HG02943 (cell line): ENCODE data around the gene NKX6-2.
"Not testable (repeated sequence)": the region's sequence is repeated elsewhere in the genome, so short reads cannot be mapped to it uniquely, and the experiment has no call there.

Source experiments
- ATAC-seq: cut with Tn5 transposase; IDR thresholded peaks from one replicate; pipeline ENCODE4 v1.9.1; 2021; ENCODE audit warnings: mild to moderate bottlenecking, low read depth, moderate library complexity; ENCODE audit not compliant: unreplicated experiment

NKX6-2 gene

GRCh38 chr10:132799865-132800264 lies 13.9 kb upstream of the NKX6-2 start:
- no peak for ATAC-seq

GRCh38 chr10:132798876-132799275 lies 12.9 kb upstream of the NKX6-2 start:
- ATAC-seq, result no peak

DNA sequence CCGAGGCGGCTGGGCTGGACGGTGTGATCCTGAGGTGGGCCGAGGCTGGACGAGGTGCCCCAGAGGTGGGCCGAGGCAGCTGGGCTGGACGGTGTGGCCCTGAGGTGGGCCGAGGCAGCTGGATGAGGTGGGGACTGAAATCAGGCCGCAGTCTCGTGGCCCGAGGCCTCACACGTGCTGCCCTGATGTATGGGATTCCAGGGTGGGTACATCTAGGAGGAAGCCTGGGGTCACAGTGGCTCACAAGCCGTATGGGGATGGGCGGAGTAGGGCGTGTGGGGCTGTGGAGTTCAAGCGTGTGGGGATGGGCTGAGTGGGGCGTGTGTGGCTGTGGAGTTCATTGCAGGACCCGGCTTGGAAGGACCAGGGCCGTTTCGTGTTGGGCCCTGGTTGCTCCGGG lies 12.5 kb upstream of the NKX6-2 start:
- no peak for ATAC-seq

DNA sequence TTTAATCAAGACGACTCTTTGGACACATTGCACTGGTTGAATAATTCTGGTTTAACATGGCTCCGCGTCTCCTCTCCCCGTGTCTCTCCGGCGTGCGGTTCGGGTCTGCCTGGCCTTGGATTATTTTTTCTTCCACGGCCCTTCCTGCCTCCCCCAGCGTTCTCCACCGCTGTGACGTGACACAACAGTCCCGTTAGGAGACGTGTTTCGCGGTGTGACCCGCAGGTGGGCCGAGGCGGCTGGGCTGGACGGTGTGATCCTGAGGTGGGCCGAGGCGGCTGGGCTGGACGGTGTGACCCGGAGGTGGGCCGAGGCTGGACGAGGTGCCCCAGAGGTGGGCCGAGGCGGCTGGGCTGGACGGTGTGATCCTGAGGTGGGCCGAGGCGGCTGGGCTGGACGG lies 12.0 kb upstream of the NKX6-2 start:
- not testable (repeated sequence) for ATAC-seq

GRCh38 chr10:132796846-132797245 lies 10.9 kb upstream of the NKX6-2 start:
- ATAC-seq, result no peak

GRCh38 chr10:132793871-132794849 lies 8.2 kb upstream of the NKX6-2 start:
- no peak for ATAC-seq

- ATAC-seq, result no peak
These were observed 7.3 kb upstream of the NKX6-2 start for GRCh38 chr10:132793213-132793612.

GRCh38 chr10:132792796-132793195 lies 6.8 kb upstream of the NKX6-2 start:
- ATAC-seq, result no peak

DNA sequence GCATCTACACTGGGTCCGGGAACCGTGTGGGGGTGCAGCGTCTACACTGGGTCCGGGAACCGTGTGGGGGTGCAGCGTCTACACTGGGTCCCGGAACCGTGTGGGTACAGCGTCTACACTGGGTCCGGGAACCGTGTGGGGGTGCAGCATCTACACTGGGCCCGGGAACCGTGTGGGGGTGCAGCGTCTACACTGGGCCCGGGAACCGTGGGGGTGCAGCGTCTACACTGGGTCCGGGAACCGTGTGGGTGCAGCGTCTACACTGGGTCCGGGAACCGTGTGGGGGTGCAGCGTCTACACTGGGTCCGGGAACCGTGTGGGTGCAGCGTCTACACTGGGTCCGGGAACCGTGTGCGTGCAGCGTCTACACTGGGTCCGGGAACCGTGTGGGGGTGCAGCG lies 6.2 kb upstream of the NKX6-2 start:
- ATAC-seq, result not testable (repeated sequence)

- no peak for ATAC-seq
These were observed 5.2 kb upstream of the NKX6-2 start for GRCh38 chr10:132790934-132791829.

DNA sequence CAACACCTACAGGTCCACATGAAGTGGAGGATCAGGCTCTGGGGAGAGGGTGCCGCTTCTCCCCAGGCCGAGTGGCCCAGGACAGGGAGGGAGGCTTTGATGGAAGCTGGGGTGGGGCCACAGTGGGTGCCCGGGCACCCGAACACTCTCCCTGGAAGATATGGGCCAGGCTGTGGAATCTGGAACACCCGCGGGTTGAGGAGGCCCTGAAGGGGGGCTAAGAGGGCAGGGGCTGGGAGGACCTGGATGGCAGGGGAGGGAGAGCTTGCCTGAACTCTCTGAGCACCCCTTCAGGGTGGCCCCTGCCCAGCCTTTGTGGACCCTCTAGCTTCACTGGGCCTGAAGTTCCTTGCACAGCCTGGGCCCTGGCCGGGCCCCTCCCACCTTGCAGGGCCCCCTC lies 4.5 kb upstream of the NKX6-2 start:
- ATAC-seq, result no peak

GRCh38 chr10:132789659-132790148 lies 3.8 kb upstream of the NKX6-2 start:
- ATAC-seq, result no peak

DNA sequence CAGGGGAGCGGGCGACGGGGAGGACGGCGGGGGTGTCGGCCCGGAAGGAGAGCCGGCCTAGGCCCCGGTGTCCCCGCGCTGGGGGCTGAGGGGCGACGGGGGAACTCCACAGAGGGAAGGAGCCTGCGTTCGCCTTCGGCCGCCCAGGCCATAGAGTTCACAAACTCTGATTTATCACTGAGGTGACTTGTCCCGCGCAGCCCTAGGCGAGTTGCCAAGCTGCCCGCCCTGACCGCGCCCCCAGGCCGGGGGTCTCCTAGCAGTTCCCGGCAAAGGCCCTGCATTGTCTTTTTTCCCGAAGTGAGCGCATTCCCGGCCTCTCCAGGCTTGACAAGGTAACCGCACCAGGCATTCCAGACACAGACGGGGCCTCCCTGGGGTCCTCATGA lies 2.9 kb upstream of the NKX6-2 start:
- ATAC-seq, result no peak

DNA sequence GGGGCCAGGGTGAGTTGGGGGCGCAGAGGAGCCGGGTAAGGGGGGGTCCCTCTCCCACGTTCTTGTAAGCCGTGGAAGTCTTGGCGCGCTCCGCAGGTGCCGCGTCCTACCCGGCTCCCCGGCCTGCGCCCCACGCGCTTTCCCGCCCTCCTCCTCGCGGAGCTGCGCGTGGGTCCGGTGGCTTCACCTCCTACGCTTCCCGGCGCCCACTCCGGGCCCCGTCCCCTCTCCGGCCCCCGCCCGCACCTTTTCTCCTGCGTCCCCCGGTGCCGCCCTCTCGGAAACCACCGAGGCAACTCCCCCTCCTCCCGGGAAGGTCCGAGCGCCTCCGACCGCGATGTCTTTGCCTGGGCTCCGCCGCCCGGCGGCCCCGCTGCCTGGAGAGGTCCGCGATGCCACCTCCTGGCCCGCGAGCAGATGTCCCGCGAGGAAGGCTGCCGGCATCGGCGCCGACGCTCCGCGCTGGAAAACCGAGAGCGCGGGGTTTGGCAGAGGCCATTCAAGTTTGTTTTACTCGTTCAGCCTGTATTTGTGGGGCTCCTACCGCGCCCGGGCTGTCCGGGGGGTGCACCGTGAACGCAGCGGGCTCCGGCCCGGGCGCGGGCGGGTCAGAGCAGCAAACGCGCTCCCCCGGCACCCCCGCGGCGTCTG lies 2.4 kb upstream of the NKX6-2 start:
- ATAC-seq, result no peak

DNA sequence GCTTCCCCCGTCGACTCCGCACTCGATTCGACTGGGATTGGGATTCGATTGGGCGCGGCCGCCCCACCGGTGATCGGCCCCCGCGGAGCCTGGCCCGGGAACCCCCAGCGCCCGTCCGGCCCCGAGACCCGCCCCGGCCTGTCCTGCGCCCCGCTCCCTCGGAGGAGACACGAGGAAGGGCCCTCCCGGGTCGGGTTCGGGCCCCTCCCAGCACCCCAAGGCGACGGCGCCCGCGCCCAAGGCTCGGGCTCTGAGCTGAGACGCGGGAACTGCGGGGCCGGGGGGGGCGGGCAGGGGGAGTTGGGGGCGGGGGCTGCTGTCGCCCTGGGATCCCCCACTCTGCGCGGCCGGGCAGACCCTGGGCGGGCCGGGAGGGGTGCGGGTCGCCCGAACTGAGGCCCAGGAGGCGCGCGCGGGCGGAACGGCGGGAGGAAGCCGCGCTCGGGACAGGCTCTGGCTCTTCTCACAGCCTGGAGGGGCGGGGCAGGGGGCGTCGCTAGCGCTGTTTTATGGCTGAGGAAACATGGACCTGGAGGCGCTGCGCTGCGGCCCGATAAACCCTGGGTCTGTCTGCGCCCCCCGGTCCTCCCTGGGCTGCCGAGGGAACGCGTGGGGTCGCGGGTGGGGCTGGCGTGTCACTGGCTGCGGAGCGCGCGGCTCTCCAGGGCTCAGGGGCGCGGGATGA lies 1.7 kb upstream of the NKX6-2 start:
- no peak for ATAC-seq

- no peak for ATAC-seq
These were observed 1.0 kb upstream of the NKX6-2 start for GRCh38 chr10:132786884-132787494.

GRCh38 chr10:132786476-132786883 lies 533 bp upstream of the NKX6-2 start:
- no peak for ATAC-seq

- no peak for ATAC-seq
These were observed 853 bp downstream of the NKX6-2 start for GRCh38 chr10:132784866-132785722.
